Esophagus squamous epithelium (tissue), 5 donors: Measurements from ENCODE around the gene GSTA4. TPM values are rescaled to one million over a fixed set of nuclear protein-coding genes. Genes with fewer than 3 reads are reported as not detected.

Source experiments
- DNase-seq: peaks from one replicate; lab custom pipeline; 2025; lab: John Stamatoyannopoulos, UW
- H3K27ac ChIP-seq, 4 donors: fragments of 200-600 bp; sonication (generic); one replicate each; pipeline ENCODE4 v1.5.1; 2016 to 2019; ENCODE audit warnings: mild to moderate bottlenecking in 1 of 4
- H3K27me3 ChIP-seq, 4 donors: fragments of 200-600 bp; sonication (generic); 1 replicate in 3 of 4; 2 replicates in 1 of 4; pipeline versions ENCODE4 v1.5.1 to v1.6.0; 2017 to 2021; ENCODE audit warnings: antibody characterized with exemption in 1 of 4
- H3K36me3 ChIP-seq, 3 donors: fragments of 200-600 bp; sonication (generic); one replicate each; pipeline ENCODE4 v1.5.1; 2016 to 2019
- H3K4me1 ChIP-seq, 3 donors: fragments of 200-600 bp; sonication (generic); one replicate each; pipeline ENCODE4 v1.5.1; 2017 to 2019
- H3K4me3 ChIP-seq, 4 donors: fragments of 200-600 bp; sonication (generic); 1 replicate in 3 of 4; 2 replicates in 1 of 4; pipeline ENCODE4 v1.5.1; 2016 to 2019; ENCODE audit warnings: mild to moderate bottlenecking in 2 of 4, moderate library complexity in 1 of 4
- H3K9me3 ChIP-seq, 3 donors: fragments of 200-600 bp; sonication (generic); one replicate each; pipeline ENCODE4 v1.5.1; 2016 to 2019
- CTCF ChIP-seq, 6 experiments: fragments of 450-650 bp in 4 of 6; fragments of 200-600 bp in 2 of 6; sonication (generic) in 2 of 6; IDR thresholded peaks; one replicate each; pipeline ENCODE4 v1.5.1; 2016 to 2019; ENCODE audit warnings: antibody characterized with exemption in 6 of 6, mild to moderate bottlenecking in 4 of 6, moderate library complexity in 4 of 6
- POLR2A ChIP-seq, 4 donors: fragments of 450-650 bp; IDR thresholded peaks; one replicate each; pipeline ENCODE4 v1.6.1; 2017; ENCODE audit warnings: antibody characterized with exemption in 4 of 4, mild to moderate bottlenecking in 4 of 4, moderate library complexity in 3 of 4
- WGBS, 2 donors: methylation state at CpG; one replicate each; pipeline ENCODE4 v1.1.5; 2018; 5-methylcytosine and 5-hydroxymethylcytosine counted together
- intact Hi-C: fragments of 100-400 bp; cut with DNase I; formaldehyde crosslinking; loops from one replicate; pipeline ENCODE4 v1.15.0; 2022
- total RNA-seq, 4 donors: library from RNA; depleted of rRNA; stranded (reverse); fragments of >200 nt; gene quantifications; one replicate each; pipeline ENCODE4 v1.1.0, GENCODE V29; 2016
- donor health status: DM: yes; HTN: yes; CAD: no.

Gene GSTA4
- total RNA-seq, 4 donors from 2014 or later = 50.4 to 110 (median 84.4) TPM

- WGBS, 2 donors = 68 to 69% methylated on average over 2 of the region's 2 CpGs
- Histone ChIP-seq H3K9me3 (no peaks in the 10 kb centered on the region), H3K4me3 (no peak overlapping the region), H3K27ac (no peak overlapping the region), H3K27me3 (no peaks in the 10 kb centered on the region), H3K4me1 (peaks cover 0 to 37% (median 7%) of the 10 kb centered on the region in 3 donors), H3K36me3 (no peaks in the 10 kb centered on the region)
- TF ChIP-seq CTCF (IDR thresholded peaks at IDR 0.05) (no peak), POLR2A (IDR thresholded peaks at IDR 0.05) (no peak)
- intact Hi-C loops = no loop called here
- DNase-seq = no peak
These were observed 61.3 kb downstream of the GSTA4 start for GRCh38 chr6:52933778-52934177.

- H3K27ac ChIP-seq = no peak overlapping the region
- no peak for DNase-seq
- no peaks in the 10 kb centered on the region for H3K36me3 ChIP-seq
- no peak overlapping the region for H3K4me3 ChIP-seq
- H3K9me3 ChIP-seq = no peaks in the 10 kb centered on the region
- TF ChIP-seq POLR2A (IDR thresholded peaks at IDR 0.05) (no peak), CTCF (IDR thresholded peaks at IDR 0.05) (no peak)
- 83 to 88% methylated on average over 2 of the region's 2 CpGs for WGBS, 2 donors
- no peaks in the 10 kb centered on the region for H3K27me3 ChIP-seq
- peaks cover 0 to 41% (median 17%) of the 10 kb centered on the region in 3 donors for H3K4me1 ChIP-seq
- intact Hi-C loops = no loop called here
These were observed 63.7 kb downstream of the GSTA4 start for GRCh38 chr6:52931351-52931750.

- WGBS, 2 donors = 37 to 53% methylated on average over 6 of the region's 6 CpGs
- peaks cover 4 to 59% (median 28%) of the 10 kb centered on the region in 3 donors for H3K4me1 ChIP-seq
- DNase-seq = no peak
- intact Hi-C loops = no loop called here
- peak overlapping the region; percentile 10 to 77 (median 62) for H3K27ac ChIP-seq
- H3K36me3 ChIP-seq = no peaks in the 10 kb centered on the region
- H3K9me3 ChIP-seq = no peaks in the 10 kb centered on the region
- no peaks in the 10 kb centered on the region for H3K27me3 ChIP-seq
- TF ChIP-seq CTCF (IDR thresholded peaks at IDR 0.05) (peak in 1 of 6 experiments; percentile 10), POLR2A (IDR thresholded peaks at IDR 0.05) (no peak)
- no peak overlapping the region for H3K4me3 ChIP-seq
These were observed 65.5 kb downstream of the GSTA4 start for GRCh38 chr6:52929321-52930164.

Other genes starting within 250 kb of the GSTA4 start
- not detected for gene GSTA2, start 231.8 kb downstream of the GSTA4 start, total RNA-seq
- 10 to 100 TPM in 1 of 4 donors, 1 to 10 TPM in 1, under 1 TPM in 1, not detected in 1; 0.44 to 16.1 (median 8.6) TPM for gene GSTA1, start 191.5 kb downstream of the GSTA4 start, total RNA-seq
- not detected for gene GSTA5, start 154.5 kb downstream of the GSTA4 start, total RNA-seq
- gene GSTA3, start 85.6 kb downstream of the GSTA4 start, total RNA-seq = not detected
- 10 to 100 TPM; 11.9 to 18.9 (median 15.8) TPM for gene CILK1, start 66.5 kb upstream of the GSTA4 start, total RNA-seq
- 10 to 100 TPM; 28.8 to 61.4 (median 48.8) TPM for gene FBXO9, start 70.1 kb upstream of the GSTA4 start, total RNA-seq
- under 1 TPM in 1 of 4 donors, not detected in 3; 0.08 TPM for gene GCM1, start 153.6 kb upstream of the GSTA4 start, total RNA-seq